ENCODE data around the gene TMSB4X. TPM values are rescaled to one million over a fixed set of nuclear protein-coding genes. Genes with fewer than 3 reads are reported as not detected.
"Not testable (repeated sequence)": the region's sequence is repeated elsewhere in the genome, so short reads cannot be mapped to it uniquely, and the experiment has no call there.

TMSB4X gene
- total and polyA plus RNA-seq, 3 donors from 2014 or later: 384 to 1,448 (median 669) TPM

GRCh38 chrX:12973561-12974304 lies 1.2 kb upstream of the TMSB4X start:
- peak overlapping the region in 1 of 2 donors; percentile 85 for H3K4me3 ChIP-seq
- H3K27me3 ChIP-seq: no peaks in the 10 kb centered on the region

GRCh38 chrX:12974305-12974795 lies 560 bp upstream of the TMSB4X start:
- Histone ChIP-seq H3K4me1 (no peaks in the 10 kb centered on the region), H3K9me3 (no peaks in the 10 kb centered on the region), H3K27ac (peak overlapping the region; percentile 91 to 93), H3K27me3 (no peaks in the 10 kb centered on the region), H3K36me3 (ENCODE audit: low read depth, missing control alignments) (no peaks in the 10 kb centered on the region), H3K4me3 (peak overlapping the region; percentile 72 to 85)
- peak; percentile 28 for DNase-seq
- WGBS, 2 donors: 2 to 4% methylated on average over 9 to 13 of the region's 13 CpGs
- TF ChIP-seq POLR2A (IDR thresholded peaks at IDR 0.05) (no peak), CTCF (IDR thresholded peaks at IDR 0.05) (no peak)
- intact Hi-C loops (cut with DNase I; ENCODE audit: low total_unique reads): loop anchor here (5.0 kb wide), 1 partner anchor 513 kb away; no protein-coding TSS in a partner anchor

More at GRCh38 chrX:12973561-12974304, 1.2 kb upstream of the TMSB4X start:
- 15 to 33% methylated on average over 11 to 19 of the region's 19 CpGs for WGBS, 2 donors
- peak overlapping the region; percentile 91 to 93 for H3K27ac ChIP-seq
- no peaks in the 10 kb centered on the region for H3K36me3 ChIP-seq (ENCODE audit: low read depth, missing control alignments)
- intact Hi-C loops (cut with DNase I; ENCODE audit: low total_unique reads): loop anchor here (5.0 kb wide), 1 partner anchor 514 kb away; no protein-coding TSS in a partner anchor
- TF ChIP-seq POLR2A (IDR thresholded peaks at IDR 0.05) (no peak), CTCF (IDR thresholded peaks at IDR 0.05) (no peak)
- H3K9me3 ChIP-seq: no peaks in the 10 kb centered on the region
- DNase-seq: no peak
- no peaks in the 10 kb centered on the region for H3K4me1 ChIP-seq

- intact Hi-C loops (cut with DNase I; ENCODE audit: low total_unique reads): no loop called here
- Histone ChIP-seq H3K27ac (peak overlapping the region; percentile 91 to 93), H3K27me3 (no peaks in the 10 kb centered on the region), H3K9me3 (no peaks in the 10 kb centered on the region), H3K4me3 (peak overlapping the region; percentile 72 to 85), H3K36me3 (ENCODE audit: low read depth, missing control alignments) (no peaks in the 10 kb centered on the region), H3K4me1 (no peaks in the 10 kb centered on the region)
- DNase-seq: no peak
- TF ChIP-seq POLR2A (IDR thresholded peaks at IDR 0.05) (no peak), CTCF (IDR thresholded peaks at IDR 0.05) (no peak)
- whole genome bisulfite sequencing, 2 donors: 0 to 1% methylated on average over 19 to 20 of the region's 26 CpGs
These were observed 708 bp downstream of the TMSB4X start for GRCh38 chrX:12975670-12975965.

- DNase-seq: peak; percentile 33
- Histone ChIP-seq H3K4me1 (no peaks in the 10 kb centered on the region), H3K27me3 (no peaks in the 10 kb centered on the region), H3K4me3 (peak overlapping the region; percentile 72 to 85), H3K36me3 (ENCODE audit: low read depth, missing control alignments) (no peaks in the 10 kb centered on the region), H3K9me3 (no peaks in the 10 kb centered on the region), H3K27ac (peak overlapping the region; percentile 91 to 93)
- TF ChIP-seq POLR2A (IDR thresholded peaks at IDR 0.05): no peak
- TF ChIP-seq CTCF (IDR thresholded peaks at IDR 0.05): no peak
- intact Hi-C loops (cut with DNase I; ENCODE audit: low total_unique reads): no loop called here
- 1% methylated on average over 27 to 34 of the region's 34 CpGs for WGBS, 2 donors
These were observed 1.2 kb downstream of the TMSB4X start for GRCh38 chrX:12975991-12976558.

GRCh38 chrX:12976819-12977732 lies 2.2 kb downstream of the TMSB4X start:
- intact Hi-C loops (cut with DNase I; ENCODE audit: low total_unique reads): not testable (repeated sequence)

More at GRCh38 chrX:12976819-12977732, 2.2 kb downstream of the TMSB4X start:
- peak overlapping the region; percentile 44 to 93 for H3K27ac ChIP-seq
- H3K4me3 ChIP-seq: peak overlapping the region; percentile 72 to 85
- DNase-seq; H3K36me3 ChIP-seq (ENCODE audit: low read depth, missing control alignments); H3K27me3 ChIP-seq; H3K9me3 ChIP-seq; H3K4me1 ChIP-seq: not testable (repeated sequence)
- WGBS, 2 donors: 13 to 29% methylated on average over 12 of the region's 12 CpGs

Measured in testis (tissue), 3 donors.